Non-pigmented ciliary epithelial cell (primary cell): Measurements from ENCODE around the gene AGAP3.

Experiments
- DNase-seq: peaks from one replicate; pipeline ENCODE4 v3.0.0-alpha.2; 2010; ENCODE audit warnings: low read depth

Gene AGAP3

GRCh38 chr7:151124481-151124880, 38.2 kb downstream of the AGAP3 start:
- no peak for DNase-seq

DNA sequence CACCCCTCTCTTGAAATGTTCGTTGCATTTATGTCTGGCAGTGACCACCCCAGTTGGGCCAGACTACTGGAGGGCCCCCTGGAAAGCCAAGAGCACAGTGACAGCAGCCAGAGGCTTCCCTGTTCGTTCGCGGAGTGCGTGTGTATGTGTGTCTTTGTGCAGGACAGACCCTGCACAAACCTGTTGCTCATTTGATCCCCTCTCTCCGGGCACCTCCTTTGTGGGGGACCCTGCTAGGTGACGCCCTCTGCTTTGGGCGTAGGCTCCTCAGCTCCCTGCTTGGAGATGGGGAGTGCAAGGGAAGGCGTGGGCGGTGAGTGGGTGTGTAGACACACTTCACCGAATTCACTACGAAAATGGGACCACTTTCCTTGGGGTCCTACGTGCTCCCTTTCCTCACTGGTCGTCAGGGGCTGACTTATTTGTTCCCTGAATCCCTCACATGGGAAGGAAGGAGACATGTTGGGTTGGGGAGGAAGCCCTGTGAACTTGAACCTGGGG, 38.7 kb downstream of the AGAP3 start:
- no peak for DNase-seq

- no peak for DNase-seq
Measured at GRCh38 chr7:151125470-151125845, 39.2 kb downstream of the AGAP3 start.

GRCh38 chr7:151125846-151126481, 39.7 kb downstream of the AGAP3 start:
- DNase-seq = no peak

DNA sequence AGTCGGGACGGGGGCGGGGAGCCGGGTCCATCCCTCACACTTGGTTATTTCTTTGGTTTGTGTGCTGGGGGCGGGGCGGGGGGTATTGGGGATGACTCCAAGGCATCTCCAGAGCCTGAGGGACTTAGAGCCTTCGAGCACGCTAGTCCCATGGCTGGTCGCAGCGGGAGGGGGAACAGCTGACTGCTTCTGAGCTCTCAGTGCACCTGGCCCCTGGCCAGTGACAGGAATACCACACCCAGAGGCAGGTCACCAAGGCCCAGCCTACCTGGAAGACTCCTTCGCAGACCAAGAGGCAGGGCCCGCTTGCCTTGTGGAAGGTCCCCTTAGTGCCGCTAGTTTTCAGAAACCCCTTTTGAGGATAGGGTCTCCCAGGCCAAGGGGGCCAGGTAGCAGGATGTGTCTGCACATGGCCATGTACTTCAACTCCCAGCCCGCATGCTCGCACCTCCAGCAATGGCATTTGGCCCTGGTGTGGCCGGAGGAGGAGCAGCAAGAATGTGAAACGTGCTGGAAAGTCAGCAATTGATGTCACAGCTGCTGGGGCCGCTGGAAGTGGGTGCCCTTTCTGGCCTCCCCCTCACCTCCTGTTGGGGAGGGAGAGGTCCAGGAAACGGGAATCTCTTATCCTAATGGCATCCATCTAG, 40.3 kb downstream of the AGAP3 start:
- no peak for DNase-seq

DNA sequence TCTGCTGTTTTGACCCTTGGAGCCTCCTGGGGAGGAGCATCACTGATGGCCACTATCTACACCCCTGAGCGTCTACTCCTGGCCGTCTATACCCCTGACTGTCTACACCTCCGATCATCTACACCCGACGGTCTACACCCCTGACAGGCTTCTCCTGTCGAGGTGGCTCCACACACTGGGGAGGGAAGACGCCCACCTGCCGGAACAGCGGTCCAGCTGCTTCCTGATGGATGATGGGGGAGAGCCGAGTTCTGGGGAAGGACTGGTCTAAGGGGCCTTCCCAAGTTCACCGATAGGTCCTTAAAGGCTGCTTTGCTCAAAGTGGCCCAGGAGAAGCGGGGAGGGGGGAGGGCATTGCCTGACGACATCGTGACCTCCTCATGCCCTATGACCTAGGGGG, 41.9 kb downstream of the AGAP3 start:
- DNase-seq = no peak

GRCh38 chr7:151128716-151129115, 42.4 kb downstream of the AGAP3 start:
- DNase-seq = no peak

DNA sequence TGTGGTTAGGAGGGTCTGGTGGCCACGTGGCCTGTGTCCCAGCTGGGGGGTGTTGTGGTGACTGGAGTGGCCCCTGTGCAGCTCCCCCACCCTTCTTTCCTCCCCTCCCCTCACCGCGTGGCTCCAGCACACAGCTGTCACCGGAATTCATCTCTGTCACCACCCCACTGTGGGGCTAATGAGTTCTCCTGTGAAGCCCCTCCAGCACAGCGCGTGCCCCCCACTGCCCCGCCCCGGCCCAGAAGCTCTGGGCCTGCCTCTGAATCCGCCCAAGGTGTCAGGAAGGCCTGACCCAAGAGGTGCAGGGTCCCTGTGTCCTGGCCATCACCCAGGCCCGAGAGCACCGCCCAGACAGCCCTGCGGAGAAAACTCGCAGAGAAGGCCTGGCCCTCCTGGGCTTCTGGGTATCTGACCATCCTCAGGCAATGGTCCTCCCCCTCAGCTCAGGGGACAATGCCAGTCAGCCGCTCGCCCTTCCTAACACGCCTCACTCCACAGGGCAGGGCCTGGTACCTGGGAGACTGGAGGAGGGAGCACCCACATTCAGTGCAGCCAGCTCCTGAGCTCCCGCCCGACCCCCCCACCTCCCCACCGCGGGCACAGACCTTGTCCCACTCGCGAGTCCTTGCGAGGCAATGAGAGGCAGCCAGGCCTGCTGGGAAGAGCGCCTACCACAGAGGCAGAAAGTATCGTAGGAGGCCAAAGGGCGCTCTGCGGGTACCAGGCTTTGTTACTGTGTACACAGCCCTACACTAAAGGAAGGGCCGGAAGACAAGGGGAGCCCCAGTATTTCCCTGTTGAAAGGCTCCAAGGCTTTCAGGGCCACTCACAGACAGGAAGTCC, 43.1 kb downstream of the AGAP3 start:
- no peak for DNase-seq

- DNase-seq = no peak
Measured at GRCh38 chr7:151129960-151130591, 43.8 kb downstream of the AGAP3 start.

DNA sequence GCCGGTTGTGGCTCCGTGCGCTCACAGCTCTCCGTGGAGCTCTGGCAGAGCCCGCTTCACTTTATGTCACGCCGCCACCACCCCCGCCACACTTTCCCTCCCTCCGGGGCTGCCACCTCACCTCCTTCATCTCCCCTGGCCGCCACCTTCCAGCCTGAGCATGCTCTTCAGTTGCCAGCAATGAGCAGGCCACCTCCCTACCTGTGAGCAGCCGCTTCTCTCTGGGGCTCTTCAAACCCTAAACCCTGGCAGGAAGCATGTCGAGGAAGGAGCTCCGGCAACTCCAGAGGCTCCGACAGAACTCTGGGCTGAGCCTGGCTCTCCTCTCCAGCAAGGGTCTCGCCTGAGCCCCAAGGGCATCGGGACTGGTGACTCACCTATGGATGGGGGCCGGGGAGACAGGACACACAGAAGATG, 44.5 kb downstream of the AGAP3 start:
- DNase-seq = no peak

DNA sequence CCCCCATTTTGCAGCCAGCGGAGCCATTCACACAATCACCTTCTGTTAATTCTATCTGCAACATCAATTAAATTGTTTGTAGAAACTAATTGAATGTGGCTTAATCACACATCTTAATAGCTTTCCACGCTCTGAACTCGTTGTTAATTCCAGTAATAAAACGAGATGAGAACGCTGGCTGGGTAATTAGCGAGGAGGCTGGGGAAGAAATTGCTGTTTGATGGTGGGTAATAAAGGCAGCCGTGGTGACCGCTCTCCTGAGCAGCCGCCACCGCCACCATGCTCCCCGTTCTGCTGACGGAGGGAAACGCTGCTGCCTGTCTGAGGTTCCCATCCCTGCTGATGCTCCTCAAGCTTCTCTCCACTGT, 44.9 kb downstream of the AGAP3 start:
- DNase-seq = no peak

DNA sequence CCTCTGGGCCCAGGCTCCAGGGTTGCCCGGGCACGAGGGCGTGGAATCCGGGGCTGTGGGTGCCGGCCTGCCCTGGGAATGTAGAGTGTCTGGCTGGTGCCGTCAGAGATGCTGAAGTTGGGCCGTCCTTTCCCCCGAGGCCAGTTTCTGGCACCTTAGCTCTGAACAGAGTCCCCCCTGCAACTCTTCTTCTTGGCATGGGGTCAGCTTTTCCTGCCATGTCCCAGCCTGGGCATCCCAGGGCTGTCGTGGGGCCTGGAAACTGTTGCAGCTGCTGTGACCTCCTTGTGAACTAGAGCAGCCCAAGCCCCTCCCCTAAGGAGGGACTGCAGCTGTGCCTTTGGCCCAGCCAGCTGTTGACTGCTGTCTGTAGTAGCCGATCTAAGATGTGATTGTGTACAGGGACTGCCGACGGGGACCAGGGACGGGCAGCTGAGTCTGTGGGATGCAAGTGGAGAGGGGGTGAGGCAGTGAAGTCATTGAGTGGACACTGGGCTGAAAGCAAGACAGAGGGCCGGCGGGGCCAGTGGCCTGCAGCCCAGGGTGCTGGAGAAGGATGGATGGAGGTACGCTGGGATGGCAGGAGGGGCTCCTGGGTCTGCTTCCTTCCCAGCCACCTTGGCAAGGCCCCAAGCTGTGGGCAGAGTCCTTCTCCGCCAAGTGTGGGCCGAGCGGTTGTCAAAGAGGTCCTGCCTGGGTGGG, 45.5 kb downstream of the AGAP3 start:
- DNase-seq = no peak

DNA sequence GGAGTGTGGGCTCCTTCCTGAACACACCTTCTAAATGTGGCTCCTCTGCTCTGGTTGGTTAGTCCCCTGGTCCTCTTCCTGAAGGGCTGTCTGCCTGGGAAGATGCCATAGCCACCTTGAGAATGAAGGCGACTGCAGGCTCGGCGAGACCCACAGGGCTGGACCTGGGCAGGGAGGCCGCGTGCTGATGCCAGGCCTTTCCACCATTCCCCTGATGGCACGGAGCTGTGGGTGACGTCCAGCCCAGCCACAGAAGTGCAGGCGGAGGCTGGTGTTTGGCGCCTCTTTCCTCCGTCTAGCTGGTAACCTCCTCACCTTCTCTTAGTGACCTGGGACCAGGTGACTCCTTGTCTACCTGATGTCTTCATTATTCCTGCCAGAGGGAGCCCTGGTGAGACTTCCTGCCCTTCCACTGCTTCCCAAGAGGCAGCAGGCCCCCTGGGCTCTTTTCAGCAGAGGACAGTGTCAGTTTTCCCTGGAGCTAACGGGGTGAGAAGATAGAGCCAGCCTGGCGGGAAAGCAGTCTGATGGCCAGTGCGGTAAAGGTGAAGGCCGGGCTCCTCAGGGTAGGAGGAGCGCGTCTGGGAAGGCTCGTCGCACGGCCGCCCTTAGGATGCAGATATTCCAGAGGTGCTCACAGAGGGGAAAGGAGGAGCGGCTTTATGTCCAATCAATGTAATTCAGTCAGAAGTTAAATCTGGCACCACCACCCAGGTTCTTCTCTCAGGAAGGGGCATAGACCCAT, 46.4 kb downstream of the AGAP3 start:
- DNase-seq = no peak

DNA sequence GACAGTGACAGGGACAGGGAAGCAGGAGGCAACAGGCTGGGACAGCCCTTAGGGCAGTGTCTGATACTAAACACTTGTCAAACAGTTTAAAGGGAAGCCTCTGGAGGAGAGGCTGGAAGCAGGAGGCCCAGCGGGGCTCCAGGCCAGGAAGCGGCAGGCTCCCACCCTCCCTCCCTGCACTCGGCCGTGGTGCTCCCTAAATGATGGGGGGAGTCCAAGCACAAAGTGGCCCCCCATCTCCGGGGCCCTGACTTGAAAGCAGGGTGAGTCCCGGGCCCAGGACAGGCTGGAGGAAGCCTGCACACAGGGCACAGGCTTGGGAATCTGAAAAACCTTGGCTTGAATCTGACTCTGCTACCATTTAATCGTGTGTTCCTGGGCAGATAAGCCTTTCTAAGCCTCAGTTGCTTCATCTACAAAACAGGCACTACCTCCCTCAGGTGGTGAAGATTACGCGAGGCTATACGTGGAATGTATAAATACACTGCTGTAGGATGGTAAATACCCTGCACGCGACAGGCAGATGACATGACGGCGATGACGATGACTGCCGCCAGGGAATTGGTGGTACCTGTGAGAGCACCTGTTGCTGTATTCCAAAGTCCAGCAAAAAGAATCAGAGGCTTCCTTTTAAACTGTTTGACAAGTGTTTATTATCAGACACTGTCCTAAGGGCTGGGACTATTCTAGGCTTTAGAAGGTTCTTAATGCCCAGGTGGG, 47.2 kb downstream of the AGAP3 start:
- DNase-seq = no peak

DNA sequence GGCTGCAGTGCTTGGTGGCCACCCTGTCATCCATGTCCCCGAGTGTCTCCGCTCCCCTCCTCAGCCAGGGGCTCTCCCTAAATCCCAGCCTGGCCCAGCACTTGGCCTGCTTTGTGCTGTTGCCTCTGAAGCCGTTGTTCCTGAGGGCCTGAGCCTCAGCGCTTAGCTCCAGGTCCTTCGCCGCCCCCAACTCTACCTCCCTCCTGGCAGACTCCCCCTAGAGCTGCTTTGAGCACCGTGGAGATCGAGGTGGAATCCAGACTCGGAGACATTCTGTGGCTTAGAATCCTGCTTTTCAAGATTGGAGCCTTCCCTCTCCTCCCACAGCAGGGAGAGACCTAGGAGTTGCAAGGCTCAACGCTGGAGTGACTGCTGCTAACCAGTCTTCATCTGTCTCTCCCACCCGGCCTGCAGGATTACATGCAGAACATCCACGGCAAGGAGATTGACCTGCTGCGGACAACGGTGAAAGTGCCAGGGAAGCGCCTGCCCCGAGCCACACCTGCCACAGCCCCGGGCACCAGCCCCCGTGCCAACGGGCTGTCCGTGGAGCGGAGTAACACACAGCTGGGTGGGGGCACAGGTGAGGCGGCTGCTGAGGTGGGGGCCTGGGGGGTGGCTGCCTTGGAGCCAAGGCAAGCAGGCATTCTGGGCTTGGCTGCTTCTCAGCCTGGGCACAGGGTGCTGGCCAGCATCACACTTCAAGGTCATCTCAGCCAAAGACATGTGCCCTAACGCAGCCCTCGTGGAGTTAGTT, 47.9 kb downstream of the AGAP3 start:
- no peak for DNase-seq

GRCh38 chr7:151134743-151135524, 48.7 kb downstream of the AGAP3 start:
- DNase-seq = no peak

- no peak for DNase-seq
Measured at GRCh38 chr7:151135525-151135845, 49.2 kb downstream of the AGAP3 start.

GRCh38 chr7:151135866-151136843, 49.9 kb downstream of the AGAP3 start:
- no peak for DNase-seq
